Fibroblast of villous mesenchyme (primary cell): ENCODE results near the gene WDSUB1. TPM values are rescaled to one million over a fixed set of nuclear protein-coding genes. Genes with fewer than 3 reads are reported as not detected.

Experiments used
- DNase-seq: peaks from one replicate; pipeline ENCODE4 v3.0.0-alpha.2; 2010; ENCODE audit warnings: low read depth
- H3K4me3 ChIP-seq: 2 replicates; pipeline ENCODE4 v1.5.1; 2011; ENCODE audit warnings: low read depth, mild to moderate bottlenecking, low read length
- total RNA-seq: library from RNA; depleted of rRNA; stranded (reverse); fragments of >200 nt; gene quantifications from 2 replicates; pipeline ENCODE4 v1.2.3, GENCODE V29; 2012
- TF ChIP-seq, protein P1 (sequence below): IDR thresholded peaks from 2 replicates; pipeline ENCODE4 v1.5.1; 2012; ENCODE audit warnings: low read depth, mild to moderate bottlenecking, low read length; ENCODE audit not compliant: insufficient read depth

WDSUB1 gene
- total RNA-seq, 1 donor, result 5.2 TPM

DNA sequence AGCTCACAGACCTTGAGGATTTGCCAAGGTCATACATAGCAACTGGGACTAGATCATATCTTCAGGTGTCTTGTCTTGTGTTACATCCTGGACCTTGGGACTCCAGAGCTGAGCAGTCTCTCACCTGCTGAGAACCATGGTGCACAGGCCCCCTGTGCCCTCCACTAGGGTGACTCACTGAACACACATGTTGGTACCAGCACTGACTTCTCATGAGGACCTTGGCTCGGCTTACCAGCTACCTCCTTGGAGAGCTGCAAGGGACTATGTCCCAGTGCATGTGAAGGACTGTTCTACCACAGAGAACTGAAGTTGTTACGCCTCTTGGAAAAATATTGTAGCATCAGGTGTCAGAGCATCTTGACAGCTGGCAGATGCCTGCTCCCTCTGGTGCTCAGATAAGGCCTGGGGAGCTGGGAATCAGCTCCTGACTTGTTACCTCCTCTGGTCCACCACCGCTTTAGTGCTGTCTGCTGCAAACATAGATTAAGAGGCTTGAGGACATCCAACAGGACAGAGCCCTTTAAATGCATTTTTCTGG, 72.1 kb downstream of the WDSUB1 start:
- no peak for DNase-seq
- H3K4me3 ChIP-seq, result no peak overlapping the region
- TF ChIP-seq, protein P1, sequence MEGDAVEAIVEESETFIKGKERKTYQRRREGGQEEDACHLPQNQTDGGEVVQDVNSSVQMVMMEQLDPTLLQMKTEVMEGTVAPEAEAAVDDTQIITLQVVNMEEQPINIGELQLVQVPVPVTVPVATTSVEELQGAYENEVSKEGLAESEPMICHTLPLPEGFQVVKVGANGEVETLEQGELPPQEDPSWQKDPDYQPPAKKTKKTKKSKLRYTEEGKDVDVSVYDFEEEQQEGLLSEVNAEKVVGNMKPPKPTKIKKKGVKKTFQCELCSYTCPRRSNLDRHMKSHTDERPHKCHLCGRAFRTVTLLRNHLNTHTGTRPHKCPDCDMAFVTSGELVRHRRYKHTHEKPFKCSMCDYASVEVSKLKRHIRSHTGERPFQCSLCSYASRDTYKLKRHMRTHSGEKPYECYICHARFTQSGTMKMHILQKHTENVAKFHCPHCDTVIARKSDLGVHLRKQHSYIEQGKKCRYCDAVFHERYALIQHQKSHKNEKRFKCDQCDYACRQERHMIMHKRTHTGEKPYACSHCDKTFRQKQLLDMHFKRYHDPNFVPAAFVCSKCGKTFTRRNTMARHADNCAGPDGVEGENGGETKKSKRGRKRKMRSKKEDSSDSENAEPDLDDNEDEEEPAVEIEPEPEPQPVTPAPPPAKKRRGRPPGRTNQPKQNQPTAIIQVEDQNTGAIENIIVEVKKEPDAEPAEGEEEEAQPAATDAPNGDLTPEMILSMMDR, result no peak

GRCh38 chr2:159213296-159213695, 73.2 kb downstream of the WDSUB1 start:
- TF ChIP-seq, protein P1, result no peak
- H3K4me3 ChIP-seq, result no peak overlapping the region

DNA sequence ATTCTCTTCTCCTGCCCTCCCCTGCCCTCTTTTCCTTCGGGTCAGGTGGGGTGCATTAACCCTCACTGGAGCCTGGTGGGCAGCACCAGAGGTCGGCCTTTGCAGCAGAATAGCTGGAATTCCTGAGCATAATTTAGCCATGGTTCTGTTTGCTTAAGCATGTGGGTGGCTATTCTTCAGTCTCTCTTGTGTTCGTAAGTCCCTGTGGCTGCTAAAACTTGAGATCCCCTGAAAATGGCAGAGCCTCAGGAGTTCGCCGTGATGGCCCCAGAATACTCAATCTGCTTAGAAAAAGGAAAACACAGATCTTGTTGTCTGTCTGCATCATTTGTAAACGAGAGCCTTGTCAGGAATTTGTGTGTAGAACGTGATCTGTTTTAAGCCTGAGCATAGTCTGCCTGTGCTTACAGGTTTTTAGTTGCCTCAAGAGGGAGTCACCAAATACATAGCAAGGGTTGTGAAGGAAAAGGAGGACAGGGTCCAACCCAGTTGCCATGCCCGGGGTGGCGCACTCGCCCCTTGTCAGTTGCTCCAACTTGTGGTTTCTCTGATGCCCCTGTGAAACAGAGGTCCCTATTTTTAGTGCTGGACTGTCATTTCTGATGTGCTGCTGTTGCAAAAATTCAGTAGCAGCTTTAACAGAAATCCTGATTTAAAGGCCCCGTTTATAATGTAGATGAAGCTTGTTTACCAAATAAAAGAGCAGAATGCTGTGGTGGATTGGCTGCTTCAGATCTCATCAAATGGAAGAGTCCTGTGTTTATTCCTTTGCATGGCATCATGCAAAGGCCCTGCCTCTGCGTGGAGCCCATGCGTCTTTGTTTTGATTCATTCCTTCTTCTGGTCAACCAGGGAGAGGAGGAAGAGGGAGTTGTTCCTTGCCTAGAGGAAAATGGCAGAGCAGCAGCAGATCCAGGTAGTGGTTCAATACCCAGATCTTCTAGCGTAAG, 74.8 kb downstream of the WDSUB1 start:
- TF ChIP-seq, protein P1, result no peak
- no peak for DNase-seq
- no peak overlapping the region for H3K4me3 ChIP-seq

More at GRCh38 chr2:159213296-159213695, 73.2 kb downstream of the WDSUB1 start:
- DNase-seq, result no peak

DNA sequence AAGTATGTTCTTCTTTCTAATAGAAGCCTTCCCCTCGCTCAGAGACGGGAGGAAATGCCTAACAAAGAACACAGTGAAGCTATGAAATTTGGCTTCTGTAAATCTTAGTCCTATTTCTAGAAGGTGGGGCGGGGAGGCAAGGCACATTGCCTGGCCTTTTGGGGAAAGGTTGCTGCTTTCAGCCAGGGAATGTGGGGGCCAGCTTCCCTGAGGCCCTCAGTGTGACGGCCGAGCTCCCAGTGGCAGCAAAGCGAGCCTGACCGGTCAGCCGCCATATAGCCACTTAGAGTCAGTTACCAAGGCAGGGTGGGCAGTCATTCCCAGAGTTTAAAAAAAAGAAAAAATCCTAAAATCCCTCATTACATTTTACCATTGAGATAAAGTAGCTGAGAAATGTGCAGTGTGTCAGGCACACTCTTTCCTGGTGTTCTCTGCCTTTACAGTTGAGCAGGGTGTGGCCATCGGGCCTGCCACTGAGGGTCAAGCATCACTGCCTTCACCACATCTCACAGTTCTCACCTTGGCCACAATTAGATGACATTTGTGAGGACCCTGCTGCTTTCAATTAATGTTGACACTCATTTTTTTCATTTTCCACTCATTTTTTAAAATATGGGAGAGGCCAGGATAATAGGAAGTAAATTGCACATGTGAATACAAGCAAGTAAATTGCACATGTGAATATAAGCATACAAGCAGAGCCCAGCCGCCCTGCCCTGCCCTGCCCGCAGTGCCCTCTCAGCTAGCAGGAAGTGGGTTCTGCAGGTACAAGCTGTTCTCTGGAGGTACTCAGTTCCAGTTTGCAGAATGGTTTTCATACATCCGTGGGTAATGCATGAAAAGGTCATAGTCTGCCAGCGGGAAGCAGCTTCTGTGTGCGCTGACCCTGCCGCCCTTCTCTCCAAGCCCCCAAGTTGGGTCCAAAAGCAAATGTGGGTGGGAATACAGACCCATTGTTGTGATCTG, 76.9 kb downstream of the WDSUB1 start:
- TF ChIP-seq, protein P1, result no peak
- no peak overlapping the region for H3K4me3 ChIP-seq
- DNase-seq, result no peak

GRCh38 chr2:159208438-159208837, 78.1 kb downstream of the WDSUB1 start:
- TF ChIP-seq, protein P1, result no peak
- no peak for DNase-seq
- no peak overlapping the region for H3K4me3 ChIP-seq

DNA sequence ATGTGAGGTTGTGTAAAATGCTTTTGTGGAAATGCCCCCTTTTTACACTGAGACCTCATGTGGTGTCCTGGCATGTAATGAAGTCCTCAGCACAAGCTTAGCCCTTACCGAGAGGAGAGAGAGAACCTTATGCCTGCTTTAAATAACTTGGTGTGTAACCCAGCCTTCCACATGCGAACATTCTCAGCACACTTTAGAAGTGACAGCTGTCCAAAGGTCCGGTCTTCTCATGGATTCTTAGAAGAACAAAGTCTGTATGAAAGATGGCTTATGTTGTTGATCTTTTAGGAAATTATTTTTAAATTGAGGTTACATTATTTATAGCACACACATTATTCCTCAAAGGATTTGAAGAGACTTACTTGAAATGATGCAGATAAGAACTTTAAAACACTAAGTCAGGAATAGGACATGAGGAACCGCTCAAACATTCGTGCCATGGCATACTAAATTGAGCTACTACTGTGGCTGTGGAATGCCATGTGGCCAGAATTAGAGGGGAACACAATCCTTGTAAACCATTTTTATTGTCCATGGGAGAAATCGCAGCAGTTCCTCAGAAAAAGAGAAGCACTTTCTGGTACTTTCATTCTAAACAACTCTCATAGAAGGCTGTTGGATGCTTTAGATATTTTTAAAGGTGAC, 79.6 kb downstream of the WDSUB1 start:
- peak; percentile 21 for DNase-seq
- H3K4me3 ChIP-seq, result no peak overlapping the region
- TF ChIP-seq, protein P1, result no peak
